HG03342 (cell line): Measurements from ENCODE around the gene CD40LG.

Experiments used
- ATAC-seq: cut with Tn5 transposase; IDR thresholded peaks from one replicate; pipeline ENCODE4 v1.9.1; 2021; ENCODE audit warnings: mild to moderate bottlenecking, moderate library complexity; ENCODE audit not compliant: unreplicated experiment

The CD40LG gene

GRCh38 chrX:136647677-136648360, at the start of gene CD40LG:
Gene CD40LG, plus strand, starts transcription at chrX:136648158. Its CDS starts 91 bp downstream, at chrX:136648249.
- no peak for ATAC-seq

- no peak for ATAC-seq
Measured at GRCh38 chrX:136598631-136599030, 49.3 kb upstream of the CD40LG start.

GRCh38 chrX:136600059-136600458, 47.9 kb upstream of the CD40LG start:
- ATAC-seq = no peak

GRCh38 chrX:136607236-136607635, 40.7 kb upstream of the CD40LG start:
- no peak for ATAC-seq

- ATAC-seq = no peak
Measured at GRCh38 chrX:136608295-136608933, 39.5 kb upstream of the CD40LG start.

- ATAC-seq = peak; percentile 96
Measured at GRCh38 chrX:136616987-136617685, 30.8 kb upstream of the CD40LG start.

- ATAC-seq = no peak
Measured at GRCh38 chrX:136619899-136620505, 28.0 kb upstream of the CD40LG start.

- ATAC-seq = no peak
Measured at GRCh38 chrX:136620780-136621179, 27.2 kb upstream of the CD40LG start.

- ATAC-seq = no peak
Measured at GRCh38 chrX:136622568-136622967, 25.4 kb upstream of the CD40LG start.

- ATAC-seq = no peak
Measured at GRCh38 chrX:136623396-136623795, 24.6 kb upstream of the CD40LG start.

- no peak for ATAC-seq
Measured at GRCh38 chrX:136625246-136625645, 22.7 kb upstream of the CD40LG start.

- no peak for ATAC-seq
Measured at GRCh38 chrX:136626237-136626636, 21.7 kb upstream of the CD40LG start.

GRCh38 chrX:136626891-136627290, 21.1 kb upstream of the CD40LG start:
- no peak for ATAC-seq

GRCh38 chrX:136627409-136627808, 20.5 kb upstream of the CD40LG start:
- ATAC-seq = no peak

GRCh38 chrX:136629084-136629750, 18.7 kb upstream of the CD40LG start:
- ATAC-seq = no peak

GRCh38 chrX:136630881-136631280, 17.1 kb upstream of the CD40LG start:
- no peak for ATAC-seq

- peak; percentile 63 for ATAC-seq
Measured at GRCh38 chrX:136635235-136635634, 12.7 kb upstream of the CD40LG start.

- ATAC-seq = no peak
Measured at GRCh38 chrX:136636121-136636520, 11.8 kb upstream of the CD40LG start.

GRCh38 chrX:136639506-136640176, 8.3 kb upstream of the CD40LG start:
- ATAC-seq = no peak

GRCh38 chrX:136643243-136643642, 4.7 kb upstream of the CD40LG start:
- no peak for ATAC-seq
